ENCODE data around the gene PRPF40A. TPM values are rescaled to one million over a fixed set of nuclear protein-coding genes. Genes with fewer than 3 reads are reported as not detected.
A peak's percentile ranks its signal among the peaks of the same experiment; 100 is the strongest.
"Not testable (repeated sequence)": the region's sequence is repeated elsewhere in the genome, so short reads cannot be mapped to it uniquely, and the experiment has no call there.

Gene PRPF40A
- total RNA-seq, 2 donors from 2014 or later: 190 to 222 TPM

- peak; percentile 90 for DNase-seq
- peaks cover 82% of the 10 kb centered on the region for H3K36me3 Mint-ChIP-seq (ENCODE audit: low read depth)
- peaks cover 8% of the 10 kb centered on the region for H3K9me3 Mint-ChIP-seq
- H3K27me3 Mint-ChIP-seq (ENCODE audit: insufficient read depth): no peaks in the 10 kb centered on the region
- Histone ChIP-seq H3K4me1 (ENCODE audit: control insufficient read depth, insufficient read depth, low read length) (no peaks in the 10 kb centered on the region), H3K36me3 (ENCODE audit: control insufficient read depth, insufficient read depth, low read length) (peaks cover 86% of the 10 kb centered on the region), H3K4me3 (ENCODE audit: low read length) (no peak overlapping the region), H3K27ac (ENCODE audit: low read depth, low read length) (no peak overlapping the region), H3K27me3 (ENCODE audit: control insufficient read depth, insufficient read depth, low read length, poor library complexity, severe bottlenecking) (no peaks in the 10 kb centered on the region), H3K9me3 (ENCODE audit: control insufficient read depth, low read length) (peaks cover 34% of the 10 kb centered on the region), H3K9ac (ENCODE audit: extremely low read depth, low read length, poor library complexity, severe bottlenecking) (no peak overlapping the region)
- TF ChIP-seq CTCF (conservative IDR thresholded peaks at IDR 0.05): peak; percentile 88
- H3K4me1 Mint-ChIP-seq: peaks cover 14% of the 10 kb centered on the region
- WGBS, 2 experiments (ENCODE audit: insufficient coverage in 1 of 2, insufficient read length in 1 of 2): 86 to 91% methylated on average over 11 to 13 of the region's 13 CpGs
- no peak overlapping the region for H3K4me3 Mint-ChIP-seq
- H3K27ac Mint-ChIP-seq: no peak overlapping the region
Measured at GRCh38 chr2:152755029-152755428, 37.8 kb upstream of the PRPF40A start.

GRCh38 chr2:152747751-152748150 is 30.5 kb upstream of the PRPF40A start:
- not testable (repeated sequence) for H3K9me3 Mint-ChIP-seq; H3K27ac ChIP-seq (ENCODE audit: low read depth, low read length); H3K27me3 Mint-ChIP-seq (ENCODE audit: insufficient read depth); H3K4me1 ChIP-seq (ENCODE audit: control insufficient read depth, insufficient read depth, low read length); DNase-seq; H3K4me3 ChIP-seq (ENCODE audit: low read length); H3K27me3 ChIP-seq (ENCODE audit: control insufficient read depth, insufficient read depth, low read length, poor library complexity, severe bottlenecking); H3K4me3 Mint-ChIP-seq
- WGBS, 2 experiments (ENCODE audit: insufficient coverage in 1 of 2, insufficient read length in 1 of 2): 73 to 86% methylated on average over 2 to 4 of the region's 4 CpGs
- peak overlapping the region; percentile 20 for H3K27ac Mint-ChIP-seq
- Histone ChIP-seq H3K9ac (ENCODE audit: extremely low read depth, low read length, poor library complexity, severe bottlenecking) (peak overlapping the region; percentile 26), H3K36me3 (ENCODE audit: control insufficient read depth, insufficient read depth, low read length) (peaks cover 63% of the 10 kb centered on the region), H3K9me3 (ENCODE audit: control insufficient read depth, low read length) (peaks cover 19% of the 10 kb centered on the region)
- H3K36me3 Mint-ChIP-seq (ENCODE audit: low read depth): peaks cover 47% of the 10 kb centered on the region
- H3K4me1 Mint-ChIP-seq: peaks cover 28% of the 10 kb centered on the region

GRCh38 chr2:152743002-152743401 is 25.7 kb upstream of the PRPF40A start:
- no peak overlapping the region for H3K27ac ChIP-seq (ENCODE audit: low read depth, low read length)
- peaks cover 38% of the 10 kb centered on the region for H3K36me3 Mint-ChIP-seq (ENCODE audit: low read depth)
- no peak overlapping the region for H3K27ac Mint-ChIP-seq
- H3K27me3 ChIP-seq (ENCODE audit: control insufficient read depth, insufficient read depth, low read length, poor library complexity, severe bottlenecking): no peaks in the 10 kb centered on the region
- H3K4me1 ChIP-seq (ENCODE audit: control insufficient read depth, insufficient read depth, low read length): no peaks in the 10 kb centered on the region
- DNase-seq: no peak
- H3K9me3 ChIP-seq (ENCODE audit: control insufficient read depth, low read length): peaks cover 20% of the 10 kb centered on the region
- no peak overlapping the region for H3K4me3 ChIP-seq (ENCODE audit: low read length)
- peak; percentile 71 for TF ChIP-seq CTCF (conservative IDR thresholded peaks at IDR 0.05)
- H3K4me1 Mint-ChIP-seq: peaks cover 6% of the 10 kb centered on the region
- H3K4me3 Mint-ChIP-seq: no peak overlapping the region
- peaks cover 21% of the 10 kb centered on the region for H3K9me3 Mint-ChIP-seq
- 100% methylated on average over 2 of the region's 3 CpGs; no CpG with 5 or more reads in 1 of the 2 experiments for WGBS, 2 experiments (ENCODE audit: insufficient coverage in 1 of 2, insufficient read length in 1 of 2)
- no peaks in the 10 kb centered on the region for H3K27me3 Mint-ChIP-seq (ENCODE audit: insufficient read depth)
- H3K36me3 ChIP-seq (ENCODE audit: control insufficient read depth, insufficient read depth, low read length): peaks cover 60% of the 10 kb centered on the region
- H3K9ac ChIP-seq (ENCODE audit: extremely low read depth, low read length, poor library complexity, severe bottlenecking): no peak overlapping the region

- H3K4me1 Mint-ChIP-seq: no peaks in the 10 kb centered on the region
- TF ChIP-seq CTCF (conservative IDR thresholded peaks at IDR 0.05): peak; percentile 90
Measured at GRCh38 chr2:152740743-152741328, 23.6 kb upstream of the PRPF40A start.

GRCh38 chr2:152739705-152740104 is 22.4 kb upstream of the PRPF40A start:
- not testable (repeated sequence) for H3K27ac ChIP-seq (ENCODE audit: low read depth, low read length); H3K27me3 Mint-ChIP-seq (ENCODE audit: insufficient read depth); H3K4me1 ChIP-seq (ENCODE audit: control insufficient read depth, insufficient read depth, low read length); H3K27ac Mint-ChIP-seq; H3K4me3 Mint-ChIP-seq; H3K9ac ChIP-seq (ENCODE audit: extremely low read depth, low read length, poor library complexity, severe bottlenecking); H3K27me3 ChIP-seq (ENCODE audit: control insufficient read depth, insufficient read depth, low read length, poor library complexity, severe bottlenecking); DNase-seq; H3K4me1 Mint-ChIP-seq
- 100% methylated on average over 1 of the region's 1 CpG; no CpG with 5 or more reads in 1 of the 2 experiments for whole genome bisulfite sequencing, 2 experiments (ENCODE audit: insufficient coverage in 1 of 2, insufficient read length in 1 of 2)
- H3K36me3 Mint-ChIP-seq (ENCODE audit: low read depth): peaks cover 50% of the 10 kb centered on the region
- H3K36me3 ChIP-seq (ENCODE audit: control insufficient read depth, insufficient read depth, low read length): peaks cover 75% of the 10 kb centered on the region
- peak overlapping the region; percentile 14 for H3K4me3 ChIP-seq (ENCODE audit: low read length)
- peaks cover 40% of the 10 kb centered on the region for H3K9me3 ChIP-seq (ENCODE audit: control insufficient read depth, low read length)
- H3K9me3 Mint-ChIP-seq: peaks cover 28% of the 10 kb centered on the region

More at GRCh38 chr2:152740743-152741328, 23.6 kb upstream of the PRPF40A start:
- Histone ChIP-seq H3K4me3 (ENCODE audit: low read length) (no peak overlapping the region), H3K27ac (ENCODE audit: low read depth, low read length) (no peak overlapping the region), H3K9me3 (ENCODE audit: control insufficient read depth, low read length) (peaks cover 40% of the 10 kb centered on the region), H3K4me1 (ENCODE audit: control insufficient read depth, insufficient read depth, low read length) (no peaks in the 10 kb centered on the region), H3K27me3 (ENCODE audit: control insufficient read depth, insufficient read depth, low read length, poor library complexity, severe bottlenecking) (no peaks in the 10 kb centered on the region), H3K9ac (ENCODE audit: extremely low read depth, low read length, poor library complexity, severe bottlenecking) (no peak overlapping the region), H3K36me3 (ENCODE audit: control insufficient read depth, insufficient read depth, low read length) (peaks cover 75% of the 10 kb centered on the region)
- peaks cover 28% of the 10 kb centered on the region for H3K9me3 Mint-ChIP-seq
- no peak overlapping the region for H3K4me3 Mint-ChIP-seq
- no peak overlapping the region for H3K27ac Mint-ChIP-seq
- 89 to 100% methylated on average over 1 of the region's 2 CpGs for WGBS, 2 experiments (ENCODE audit: insufficient coverage in 1 of 2, insufficient read length in 1 of 2)
- peaks cover 50% of the 10 kb centered on the region for H3K36me3 Mint-ChIP-seq (ENCODE audit: low read depth)
- DNase-seq: no peak
- no peaks in the 10 kb centered on the region for H3K27me3 Mint-ChIP-seq (ENCODE audit: insufficient read depth)

All from endodermal cell (in vitro differentiated cells).